GF-D8 (cell line): Measurements from ENCODE around the gene NPBWR2.

Experiments used
- DNase-seq: peaks from one replicate; lab custom pipeline; 2025; lab: John Stamatoyannopoulos, UW

NPBWR2 gene

DNA sequence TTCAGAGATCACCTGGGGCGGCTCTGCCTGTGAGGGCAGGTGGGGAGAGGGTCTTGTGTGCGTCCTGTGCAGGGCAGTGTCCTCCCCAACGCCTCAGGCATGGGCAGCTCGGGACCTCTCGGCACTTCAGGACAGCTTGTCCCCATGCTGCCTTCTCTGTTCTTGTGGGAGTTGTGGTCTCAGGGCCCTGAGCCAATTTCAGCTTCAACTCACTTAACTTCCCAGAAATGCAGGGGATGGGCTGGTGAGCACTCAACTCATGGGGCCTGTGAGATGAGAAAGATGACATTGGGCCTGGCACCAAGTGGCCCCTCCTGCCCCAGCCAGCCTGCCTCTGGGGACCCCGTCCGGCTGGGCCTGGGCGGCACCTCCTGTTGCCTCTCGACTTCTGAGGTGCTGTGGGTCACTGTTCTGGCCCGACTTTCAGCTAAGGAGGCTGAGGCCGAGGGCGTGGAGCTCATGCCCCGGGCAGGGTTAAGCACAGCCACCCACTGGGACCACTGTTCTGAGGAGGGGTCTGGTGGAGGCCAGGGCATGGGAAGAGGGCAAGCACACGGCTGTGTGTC is 34.8 kb downstream of the NPBWR2 start:
- peak; percentile 25 for DNase-seq

DNA sequence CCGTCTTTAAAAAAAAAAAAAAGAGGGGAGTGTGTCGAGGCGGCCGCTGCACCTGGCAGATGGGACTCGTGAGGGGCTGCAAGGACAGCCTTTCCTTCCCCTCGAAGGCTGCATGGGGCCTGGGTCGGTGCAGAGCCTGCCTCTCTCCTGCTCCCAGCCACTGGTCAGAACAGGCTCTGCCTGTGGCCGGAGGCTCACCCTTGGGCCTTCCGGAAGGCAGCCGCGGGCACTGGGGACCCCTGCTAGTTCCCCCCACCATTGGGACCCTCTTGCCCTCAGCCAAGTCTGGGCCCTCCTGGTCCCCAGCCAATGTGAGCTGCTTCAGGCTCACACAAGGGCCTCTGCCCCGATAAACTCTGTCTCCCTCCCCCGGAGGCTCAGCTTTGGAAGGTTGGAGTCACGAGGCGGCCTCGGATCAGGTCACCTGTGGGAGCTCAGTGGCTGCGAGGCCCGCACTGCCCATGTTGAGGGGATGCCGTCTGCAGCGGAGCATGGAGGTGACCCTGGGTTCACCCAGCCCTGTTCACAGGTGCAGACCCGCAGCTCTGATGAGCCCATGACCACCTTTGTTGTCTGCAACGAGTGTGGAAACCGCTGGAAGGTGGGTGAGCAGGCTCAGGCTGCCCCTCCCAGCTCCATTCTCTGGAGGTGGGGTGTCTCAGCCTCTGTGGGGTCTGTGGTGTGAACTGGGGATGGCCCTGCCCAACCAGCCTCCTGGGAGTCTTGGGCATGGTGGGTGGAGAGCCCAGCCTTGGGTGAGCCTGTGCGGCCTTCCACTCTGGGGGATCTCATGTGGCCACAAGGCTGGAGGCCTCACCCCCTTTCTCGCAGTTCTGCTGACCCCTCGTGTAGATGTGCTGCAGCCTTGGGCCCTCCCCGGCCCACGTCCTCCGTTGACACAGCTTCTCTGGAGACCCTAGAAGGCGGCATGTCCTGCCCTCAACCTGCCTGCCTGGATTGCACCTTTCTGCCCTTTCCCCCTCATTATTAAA is 35.7 kb downstream of the NPBWR2 start:
- no peak for DNase-seq

DNA sequence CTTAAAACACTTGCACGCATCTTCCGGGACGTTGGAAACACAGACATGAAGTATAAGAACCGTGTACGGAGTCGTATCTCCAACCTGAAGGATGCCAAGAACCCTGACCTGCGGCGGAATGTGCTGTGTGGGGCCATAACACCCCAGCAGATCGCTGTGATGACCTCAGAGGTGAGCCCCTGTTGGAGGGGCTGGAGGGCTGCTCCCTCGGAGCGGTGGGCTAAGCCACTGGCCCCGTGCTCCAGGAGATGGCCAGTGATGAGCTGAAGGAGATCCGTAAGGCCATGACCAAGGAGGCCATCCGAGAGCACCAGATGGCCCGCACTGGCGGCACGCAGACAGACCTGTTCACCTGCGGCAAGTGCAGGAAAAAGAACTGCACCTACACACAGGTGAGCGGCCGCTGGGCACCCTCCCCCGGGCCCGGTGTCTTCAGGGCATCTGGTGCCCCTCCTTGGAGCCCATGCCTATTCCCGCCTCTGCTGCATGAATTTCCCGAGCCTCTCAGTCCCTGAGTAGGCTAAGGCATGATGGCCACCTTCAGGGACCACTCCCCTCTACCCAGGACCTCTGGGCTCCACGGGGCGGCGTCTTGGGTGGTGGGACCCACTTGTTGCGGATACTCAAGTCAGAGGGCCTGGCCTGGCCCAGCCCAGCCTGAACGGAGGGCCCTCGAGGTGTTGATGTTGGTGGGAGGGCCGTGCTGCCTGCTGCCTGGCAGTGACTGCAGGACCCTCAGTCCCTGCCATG is 36.9 kb downstream of the NPBWR2 start:
- no peak for DNase-seq

DNA sequence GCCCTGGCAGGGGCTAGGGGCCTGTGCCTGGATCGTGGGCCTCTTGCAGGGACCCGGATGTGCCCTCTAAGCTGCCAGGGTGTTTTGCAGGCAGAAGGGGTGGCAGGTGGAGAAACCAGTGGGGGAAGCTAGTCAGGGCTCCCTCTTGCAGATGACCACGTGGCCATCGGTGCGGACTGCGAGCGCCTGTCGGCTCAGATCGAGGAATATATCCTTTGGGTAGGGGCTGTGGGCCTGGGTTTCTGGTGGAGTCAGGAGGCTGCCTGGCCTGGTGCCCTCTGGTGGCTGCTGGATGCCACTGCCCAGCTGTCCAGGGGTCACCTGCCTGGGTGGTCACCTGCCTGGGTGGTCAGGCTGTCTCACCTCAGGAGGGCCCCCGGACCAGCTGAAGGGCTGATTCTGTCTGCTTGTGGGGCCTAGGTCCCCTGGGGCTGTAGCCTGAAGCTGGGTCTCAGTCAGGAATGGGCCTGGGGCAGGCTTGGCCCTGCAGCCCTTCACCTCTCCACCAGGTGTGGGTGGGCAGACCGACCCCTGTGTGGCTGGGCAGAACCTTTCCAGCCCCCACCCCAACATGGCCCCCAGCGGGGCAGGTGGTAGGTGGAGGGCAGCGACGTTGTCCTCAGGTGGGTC is 37.6 kb downstream of the NPBWR2 start:
- DNase-seq, result no peak

DNA sequence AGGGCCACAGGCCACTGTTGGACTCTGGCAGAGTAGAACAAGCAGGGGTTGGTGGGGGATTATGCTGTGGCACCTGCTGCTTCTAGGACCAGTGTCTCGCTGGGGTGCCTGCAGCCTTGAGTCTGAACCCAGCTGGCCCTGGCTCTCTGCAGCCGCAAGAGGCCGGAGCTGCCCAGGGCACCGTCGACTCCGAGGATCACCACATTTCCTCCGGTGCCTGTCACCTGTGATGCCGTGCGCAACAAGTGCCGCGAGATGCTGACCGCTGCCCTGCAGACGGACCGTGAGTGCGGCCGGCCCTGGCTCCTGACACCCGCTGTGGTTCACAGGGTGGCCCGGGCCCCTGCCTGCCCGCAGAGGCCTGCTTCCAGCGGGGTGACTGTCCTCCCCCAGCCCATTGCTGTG is 38.2 kb downstream of the NPBWR2 start:
- no peak for DNase-seq

DNA sequence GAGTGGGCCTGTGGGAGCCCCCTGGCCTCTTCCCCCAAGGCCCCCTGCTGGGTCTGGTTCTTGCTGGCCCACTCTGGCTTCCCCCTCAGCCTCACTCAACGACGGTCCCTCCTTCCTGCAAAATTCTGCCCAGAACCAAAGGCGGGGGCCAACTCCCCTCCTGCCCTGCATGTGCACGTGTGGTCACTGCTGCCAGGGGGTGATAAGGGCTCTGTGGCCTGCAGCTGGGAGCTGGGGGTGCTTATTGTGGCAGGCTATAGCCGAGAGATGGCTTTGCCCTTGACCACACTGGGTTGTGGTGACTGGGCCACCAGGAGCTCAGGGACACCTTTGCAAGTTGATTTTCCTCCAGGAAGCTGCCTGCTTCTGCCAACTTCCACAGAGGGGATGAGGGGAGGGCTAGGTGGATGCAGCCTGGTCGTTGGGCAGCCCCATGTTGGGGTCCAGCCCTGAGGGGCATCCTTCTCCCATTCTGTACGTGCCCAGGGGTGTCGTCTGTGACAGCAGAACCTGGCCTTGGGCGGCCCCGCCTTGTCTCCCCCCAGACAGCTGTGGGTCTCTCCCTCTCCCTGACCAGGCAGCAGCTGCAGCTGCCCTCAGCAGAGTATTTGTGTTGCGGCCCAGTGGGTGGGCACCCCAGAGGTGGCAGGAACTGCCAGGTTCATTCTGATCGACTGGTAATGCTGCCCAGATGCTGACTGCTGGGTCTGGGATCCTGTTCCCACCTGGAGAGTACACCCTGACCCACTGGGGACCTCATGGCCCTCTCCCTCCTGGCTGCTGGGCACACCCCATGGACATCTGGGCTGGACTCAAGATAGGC is 38.8 kb downstream of the NPBWR2 start:
- DNase-seq, result peak; percentile 39

DNA sequence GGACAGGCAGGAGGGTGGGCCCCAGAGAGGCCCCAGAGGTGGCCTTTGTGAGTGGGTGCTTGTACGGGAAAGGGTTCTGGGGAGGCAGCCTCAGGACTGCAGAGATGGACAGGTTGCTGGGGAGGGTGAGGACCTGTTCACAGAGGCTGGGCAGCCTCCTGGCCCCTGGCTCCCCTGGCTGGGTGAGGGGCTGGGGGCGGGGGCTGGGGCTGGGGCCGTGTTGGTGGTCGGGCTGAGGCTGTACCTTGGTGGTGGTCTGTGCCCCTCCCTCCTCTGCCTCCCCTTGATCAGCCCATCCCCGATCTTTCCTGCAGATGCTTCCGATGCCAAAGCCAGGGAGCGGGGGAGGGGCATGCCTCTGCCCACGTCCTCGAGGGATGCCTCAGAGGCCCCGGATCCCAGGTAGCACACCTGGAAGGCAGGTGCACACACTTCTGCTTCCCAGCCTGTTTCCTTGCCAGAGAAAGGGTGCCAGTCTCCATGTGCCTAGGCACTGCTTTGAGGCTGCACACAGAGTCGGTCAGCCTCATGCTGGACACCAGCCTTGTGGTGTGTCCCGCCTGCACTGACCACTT is 39.5 kb downstream of the NPBWR2 start:
- no peak for DNase-seq

DNA sequence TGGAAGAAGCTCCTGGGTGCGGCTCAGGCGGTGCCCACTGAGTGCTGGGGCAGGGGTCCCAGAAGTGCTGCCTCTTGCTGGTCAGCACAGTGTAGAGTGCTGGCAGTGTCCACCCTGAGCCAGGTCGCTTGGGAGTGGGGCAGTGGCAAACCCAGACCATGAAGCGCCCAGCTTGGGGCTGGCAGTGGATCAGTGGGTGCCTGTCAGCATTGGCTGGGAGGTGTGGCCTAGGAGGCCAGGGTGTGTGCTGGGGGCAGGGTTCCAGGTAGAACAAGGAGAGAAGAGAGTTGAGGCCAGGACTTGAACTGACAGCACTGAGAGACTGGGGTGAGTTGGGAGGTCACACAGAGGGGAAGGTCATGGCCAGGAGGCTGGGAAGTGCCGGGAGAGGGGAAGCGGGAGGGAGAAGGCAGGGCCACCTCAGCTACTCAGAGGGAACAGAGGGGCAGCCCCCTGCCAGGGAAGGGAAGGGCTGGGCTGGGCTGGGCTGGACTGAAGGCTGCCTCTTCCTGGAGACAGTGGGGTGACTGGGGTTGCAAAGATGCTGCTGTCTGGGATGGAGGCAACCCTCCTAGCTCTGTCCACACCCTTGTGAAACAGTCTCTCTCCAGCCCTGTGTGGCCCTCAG is 40.2 kb downstream of the NPBWR2 start:
- DNase-seq, result no peak

DNA sequence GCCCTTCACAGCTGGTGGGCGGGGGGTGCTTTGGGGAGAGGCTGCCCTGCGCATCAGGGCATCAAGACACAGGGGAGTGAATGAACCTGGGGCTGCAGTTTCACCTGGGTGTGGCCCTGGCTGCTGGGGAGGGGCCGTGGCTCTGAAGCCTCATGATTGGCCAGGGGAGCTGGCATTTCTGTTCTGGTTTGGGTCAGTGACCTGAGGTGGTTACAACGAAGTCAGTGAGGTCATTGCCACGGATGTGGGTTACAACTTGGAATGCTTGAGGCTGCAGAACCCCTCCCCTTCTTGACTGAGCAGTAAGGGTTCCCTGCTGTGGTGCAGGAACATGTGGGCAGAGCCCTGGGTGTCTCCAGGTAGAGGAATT is 41.4 kb downstream of the NPBWR2 start:
- DNase-seq, result peak; percentile 76

DNA sequence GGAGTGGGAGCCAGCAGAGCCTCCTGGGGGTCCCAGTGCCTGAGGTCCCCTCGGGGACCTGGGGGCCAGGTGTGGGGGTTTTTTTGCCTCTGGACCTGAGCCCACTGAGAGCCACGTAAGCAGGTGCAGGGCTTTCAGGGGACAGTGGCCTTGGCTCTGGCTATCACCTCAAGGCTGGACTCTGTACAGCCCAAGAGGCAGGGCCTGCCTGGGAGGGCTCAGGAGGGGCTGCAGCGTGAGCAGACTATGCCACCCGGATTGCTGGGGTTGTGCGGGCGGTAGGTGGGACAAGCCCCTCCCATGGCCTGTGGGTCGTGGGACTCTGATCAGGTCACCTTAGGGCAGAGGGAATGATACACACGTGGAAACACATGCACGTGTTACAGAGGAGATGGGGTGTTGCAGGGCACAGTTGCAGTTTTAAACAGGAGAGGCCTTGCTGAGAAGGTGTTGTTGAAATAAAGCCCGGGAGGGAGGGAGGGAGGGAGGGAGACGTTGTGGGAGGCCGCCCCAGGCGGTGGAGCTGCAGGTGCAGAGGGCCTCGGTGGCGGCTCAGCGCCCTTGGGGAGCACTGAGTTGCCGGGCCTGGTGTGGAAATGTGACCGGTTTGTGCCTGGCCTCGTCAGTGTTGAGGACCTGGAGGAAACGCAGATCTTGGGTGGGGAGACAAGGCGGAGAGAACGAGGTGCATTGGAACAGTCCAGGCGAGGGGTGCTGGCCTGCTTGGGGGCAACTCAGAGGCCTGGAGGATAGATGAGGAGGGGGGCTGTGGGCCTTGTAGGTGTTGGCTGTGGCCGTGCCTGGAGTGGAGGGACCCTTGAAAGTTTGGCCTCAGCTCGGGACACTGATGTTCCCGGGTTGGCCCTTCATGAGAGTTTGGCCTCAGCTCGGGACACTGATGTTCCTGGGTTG is 42.0 kb downstream of the NPBWR2 start:
- no peak for DNase-seq

DNA sequence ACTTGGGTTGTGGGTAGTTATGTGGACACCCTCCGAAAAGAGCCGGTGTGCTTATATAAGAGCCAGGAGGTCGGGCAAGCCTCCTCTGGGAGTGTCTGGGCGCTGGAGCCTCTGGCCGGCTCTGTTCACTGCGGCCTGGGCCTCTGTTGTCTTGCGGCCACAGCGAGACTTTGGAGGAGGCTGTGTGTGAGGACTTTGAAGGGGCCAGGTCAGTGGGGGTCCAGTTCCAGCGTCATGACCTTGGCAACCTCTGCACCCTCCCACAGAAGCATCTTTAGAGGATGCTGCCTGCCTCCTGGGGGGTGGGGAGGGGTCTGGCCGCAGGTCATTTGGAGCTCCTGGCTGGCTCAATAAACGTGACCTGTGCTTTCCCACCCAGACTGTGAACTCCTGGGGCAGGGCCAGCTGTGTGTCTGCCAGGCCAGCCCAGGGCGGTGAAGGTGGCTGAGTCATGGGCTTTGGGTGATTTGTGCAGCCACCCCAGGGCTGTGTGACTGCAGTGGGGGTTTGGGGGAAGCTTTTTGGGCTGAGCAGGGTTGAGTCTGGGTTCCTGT is 43.1 kb downstream of the NPBWR2 start:
- no peak for DNase-seq

DNA sequence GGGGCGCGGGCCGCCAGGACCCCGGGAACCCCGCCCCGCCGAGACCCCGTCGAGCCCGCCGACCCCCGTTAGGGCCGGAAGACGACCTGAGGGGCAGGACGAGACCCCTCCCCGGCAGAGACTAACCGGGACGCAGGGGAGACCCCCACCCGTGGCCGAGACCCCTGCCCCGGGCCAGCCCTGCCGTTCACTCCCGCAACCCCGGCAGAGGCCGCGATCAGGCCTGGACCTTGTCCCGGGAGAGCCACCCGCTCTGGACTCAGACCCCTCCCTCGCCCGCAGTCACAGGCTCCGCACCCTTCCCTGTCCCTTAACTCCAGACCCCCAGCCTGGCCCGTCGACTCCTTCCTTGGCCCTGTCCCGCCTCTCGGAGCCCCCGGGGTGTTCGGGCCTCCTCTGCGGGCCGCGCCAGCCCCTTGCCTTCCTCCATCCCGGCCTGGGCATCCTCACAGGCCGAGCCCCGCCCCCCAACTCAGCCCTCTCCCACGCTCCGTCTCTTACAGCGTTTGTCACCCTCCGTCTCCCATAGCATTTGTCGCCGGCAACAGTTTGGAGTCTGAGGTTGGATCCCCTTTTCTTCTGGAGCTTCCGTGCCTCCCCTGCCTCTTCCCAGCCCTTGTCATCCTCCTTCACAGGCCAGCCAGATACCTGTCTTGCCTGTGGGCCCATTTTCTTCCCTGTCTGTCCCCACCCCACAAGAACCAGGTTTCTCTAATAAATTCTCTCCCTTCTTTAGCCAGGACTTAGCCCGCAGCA is 43.8 kb downstream of the NPBWR2 start:
- no peak for DNase-seq

DNA sequence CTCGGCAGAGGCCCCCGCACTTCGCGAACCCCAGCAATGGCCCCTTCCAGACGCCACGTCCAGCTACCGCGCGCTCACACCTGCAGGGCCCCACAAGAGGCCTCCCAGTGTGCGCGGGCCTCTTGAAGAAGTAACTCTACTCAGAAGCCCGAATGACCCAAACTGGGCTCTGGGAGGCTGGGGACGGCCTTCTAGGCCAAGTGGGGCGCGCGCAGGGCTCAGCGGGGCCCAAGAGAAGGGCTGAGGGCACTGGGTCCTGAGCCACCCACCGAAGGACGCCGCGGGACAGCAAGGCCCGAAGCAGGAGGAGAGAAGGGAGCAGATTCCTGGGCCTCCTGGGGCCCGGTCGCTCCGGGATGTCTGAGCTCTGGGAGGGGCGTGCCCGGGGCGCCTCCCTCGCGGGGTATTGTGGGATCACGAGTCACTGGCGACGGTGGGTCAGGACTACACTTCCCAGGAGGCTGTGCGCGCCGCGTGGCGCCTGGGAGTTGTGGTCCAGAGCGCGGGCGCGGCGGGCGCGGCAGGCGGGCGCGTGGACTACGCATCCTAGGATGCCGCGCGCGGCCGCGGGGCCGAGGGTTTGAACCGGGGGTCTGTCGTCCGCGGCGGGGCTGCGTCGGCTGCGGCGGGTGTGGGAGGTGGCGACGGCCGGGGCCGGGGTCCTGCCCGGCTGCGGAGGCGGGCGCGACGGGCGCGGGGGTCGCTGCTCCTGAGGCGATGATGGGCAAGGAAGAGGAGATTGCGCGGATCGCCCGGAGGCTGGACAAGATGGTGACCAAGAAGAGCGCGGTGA is 44.6 kb downstream of the NPBWR2 start, which contains the start of gene TCEA2:
TCEA2 (plus strand) TSS at position 603 of the 793 bp plus-strand sequence; CDS start at position 718, 115 bp downstream.
- peak; percentile 80 for DNase-seq

DNA sequence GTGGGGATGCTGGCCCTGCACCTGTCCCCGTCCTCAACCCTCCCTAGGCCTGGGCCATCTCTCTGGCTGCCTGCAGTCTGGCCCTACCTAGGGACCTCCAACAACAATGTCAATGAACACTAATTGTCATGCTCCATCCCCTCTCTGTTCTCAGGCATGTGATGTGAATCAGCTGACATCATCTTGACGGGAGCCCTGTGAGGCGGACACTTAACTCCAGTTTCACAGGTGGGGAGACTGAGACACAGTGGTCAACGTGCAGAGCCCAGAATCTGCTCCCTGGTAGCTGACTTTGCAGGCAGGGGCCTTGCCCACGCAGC is 45.1 kb downstream of the NPBWR2 start:
- no peak for DNase-seq

DNA sequence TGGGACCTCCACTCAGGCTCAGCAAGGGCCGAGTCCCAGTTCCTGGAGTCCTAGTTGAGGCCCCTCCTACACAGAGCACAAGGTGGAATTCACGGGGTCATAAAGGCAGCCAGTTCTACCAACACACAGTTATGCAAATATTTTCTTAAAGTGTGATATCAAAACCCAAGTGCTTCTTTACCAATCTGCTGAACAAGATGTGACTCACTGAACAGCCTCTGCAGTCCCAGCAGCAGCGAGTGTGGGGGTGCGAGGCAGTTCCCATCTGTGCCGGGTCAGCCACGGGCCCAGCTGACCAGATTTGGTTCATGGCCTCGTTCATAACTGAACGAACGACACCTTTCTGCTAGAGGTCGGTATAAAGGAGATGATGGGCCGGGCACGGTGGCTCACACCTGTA is 48.8 kb downstream of the NPBWR2 start:
- DNase-seq, result no peak

DNA sequence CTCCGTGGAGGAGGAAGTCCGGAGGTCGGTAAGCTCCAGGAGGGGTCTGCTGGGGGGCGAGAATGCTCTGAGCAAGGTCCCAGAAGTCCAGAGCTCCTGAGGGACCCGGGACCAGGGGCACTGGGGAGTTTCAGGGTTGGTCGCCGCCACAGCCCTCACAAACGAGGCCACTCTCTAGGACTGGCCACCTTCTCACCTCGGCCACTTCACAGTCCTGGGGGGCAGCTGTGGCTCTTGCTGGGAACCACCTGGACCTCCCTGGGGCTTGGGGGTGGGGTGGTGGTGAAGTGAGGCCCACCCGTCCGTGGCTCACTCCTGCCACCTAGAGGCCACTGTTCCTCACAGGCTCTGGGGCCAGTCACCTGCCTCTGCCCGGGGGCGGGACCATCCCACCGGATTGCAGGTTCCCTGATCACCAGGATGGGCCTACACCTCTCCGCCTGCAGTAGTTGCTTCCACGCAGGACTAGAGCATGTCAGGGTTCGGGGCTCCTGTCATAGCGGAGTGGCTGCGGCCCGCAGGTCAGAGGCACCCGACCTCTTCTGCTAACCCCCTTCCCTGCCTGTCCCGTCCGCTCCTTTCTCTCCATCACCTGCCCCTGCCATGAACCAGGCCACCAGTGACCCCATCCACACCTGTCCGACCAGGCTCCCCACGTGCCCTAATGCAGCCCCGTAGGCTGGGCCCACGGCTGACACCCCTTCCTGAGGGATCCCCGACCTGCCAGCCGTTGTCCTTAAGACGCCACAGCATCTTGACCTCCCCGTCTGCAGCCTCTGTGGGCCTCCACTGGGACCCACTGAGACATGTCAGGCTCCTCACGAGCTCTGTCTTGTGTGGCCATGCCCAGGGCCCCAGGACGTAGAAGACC is 49.5 kb downstream of the NPBWR2 start:
- DNase-seq, result no peak
